Measurements from ENCODE around the gene LIF.

Gene LIF

GRCh38 chr22:30220338-30221012 lies 26.1 kb downstream of the LIF start:
- Histone ChIP-seq H3K9me3 (replicated peaks in 1 of 2; ENCODE audit: control insufficient read depth in 2 of 2, insufficient read depth in 1 of 2, low read depth in 1 of 2, low read length in 2 of 2) (no peaks in the 10 kb centered on the region), H4K8ac (ENCODE audit: low read depth, low read length) (no peak overlapping the region), H3K4me1 (ENCODE audit: control insufficient read depth in 2 of 2, insufficient read depth in 1 of 2, low read depth in 1 of 2, low read length in 2 of 2) (peaks cover 3 to 7% of the 10 kb centered on the region in 2 donors), H3K36me3 (replicated peaks in 1 of 2; ENCODE audit: control insufficient read depth in 2 of 2, insufficient read depth in 2 of 2, low read length in 2 of 2) (no peaks in the 10 kb centered on the region), H3K18ac (ENCODE audit: low read length) (no peak overlapping the region), H3K23ac (ENCODE audit: low read depth, low read length, poor library complexity) (no peak overlapping the region), H2BK120ac (ENCODE audit: low read depth, low read length) (no peak overlapping the region), H3K27ac (replicated peaks; ENCODE audit: low read length) (no peak overlapping the region), H4K91ac (ENCODE audit: low read depth, low read length, poor library complexity) (no peak overlapping the region), H3K4ac (ENCODE audit: low read length) (no peak overlapping the region), H3K9ac (ENCODE audit: low read depth, low read length, poor library complexity) (no peak overlapping the region), H2BK15ac (ENCODE audit: low read length) (peak overlapping the region; percentile 37), H3K27me3 (ENCODE audit: control insufficient read depth in 3 of 3, insufficient read depth in 3 of 3, low read depth in 1 of 3, low read length in 3 of 3) (peaks cover 0 to 15% (median 1%) of the 10 kb centered on the region in 3 experiments), H3K79me1 (ENCODE audit: low read depth, low read length) (no peaks in the 10 kb centered on the region), H2AK5ac (ENCODE audit: low read depth, low read length) (peak overlapping the region; percentile 6), H3K4me2 (ENCODE audit: insufficient read depth, low read length, poor library complexity, severe bottlenecking) (no peak overlapping the region), H2BK12ac (ENCODE audit: low read length) (no peak overlapping the region), H3K14ac (ENCODE audit: low read length) (no peak overlapping the region), H3K4me3 (ENCODE audit: low read length in 2 of 2) (no peak overlapping the region), H2BK5ac (ENCODE audit: low read length) (peak overlapping the region; percentile 6), H2AFZ (ENCODE audit: low read length) (no peak overlapping the region)
- WGBS, 2 donors (ENCODE audit: extremely low coverage in 2 of 2, insufficient read length in 2 of 2, insufficient replicate concordance in 1 of 2) = no CpG with 5 or more reads among the region's 7 CpGs
- DNase-seq (ENCODE audit: low spot score) = no peak

GRCh38 chr22:30219668-30220278 lies 26.8 kb downstream of the LIF start:
- H3K4me3 ChIP-seq (ENCODE audit: low read length in 2 of 2) = no peak overlapping the region
- no peaks in the 10 kb centered on the region for H3K79me1 ChIP-seq (ENCODE audit: low read depth, low read length)
- H3K23ac ChIP-seq (ENCODE audit: low read depth, low read length, poor library complexity) = no peak overlapping the region
- H4K91ac ChIP-seq (ENCODE audit: low read depth, low read length, poor library complexity) = no peak overlapping the region
- peaks cover 3 to 7% of the 10 kb centered on the region in 2 donors for H3K4me1 ChIP-seq (ENCODE audit: control insufficient read depth in 2 of 2, insufficient read depth in 1 of 2, low read depth in 1 of 2, low read length in 2 of 2)
- no peaks in the 10 kb centered on the region for H3K9me3 ChIP-seq (replicated peaks in 1 of 2; ENCODE audit: control insufficient read depth in 2 of 2, insufficient read depth in 1 of 2, low read depth in 1 of 2, low read length in 2 of 2)
- H3K14ac ChIP-seq (ENCODE audit: low read length) = no peak overlapping the region
- H3K18ac ChIP-seq (ENCODE audit: low read length) = no peak overlapping the region
- no peak overlapping the region for H3K9ac ChIP-seq (ENCODE audit: low read depth, low read length, poor library complexity)
- DNase-seq (ENCODE audit: low spot score) = no peak
- H2AFZ ChIP-seq (ENCODE audit: low read length) = no peak overlapping the region
- no peak overlapping the region for H2BK15ac ChIP-seq (ENCODE audit: low read length)
- no peak overlapping the region for H2BK12ac ChIP-seq (ENCODE audit: low read length)
- no peak overlapping the region for H2AK5ac ChIP-seq (ENCODE audit: low read depth, low read length)
- peaks cover 0 to 15% (median 1%) of the 10 kb centered on the region in 3 experiments for H3K27me3 ChIP-seq (ENCODE audit: control insufficient read depth in 3 of 3, insufficient read depth in 3 of 3, low read depth in 1 of 3, low read length in 3 of 3)
- no peak overlapping the region for H3K4me2 ChIP-seq (ENCODE audit: insufficient read depth, low read length, poor library complexity, severe bottlenecking)
- H3K4ac ChIP-seq (ENCODE audit: low read length) = no peak overlapping the region
- no peaks in the 10 kb centered on the region for H3K36me3 ChIP-seq (replicated peaks in 1 of 2; ENCODE audit: control insufficient read depth in 2 of 2, insufficient read depth in 2 of 2, low read length in 2 of 2)
- no peak overlapping the region for H3K27ac ChIP-seq (replicated peaks; ENCODE audit: low read length)
- no peak overlapping the region for H4K8ac ChIP-seq (ENCODE audit: low read depth, low read length)
- no peak overlapping the region for H2BK120ac ChIP-seq (ENCODE audit: low read depth, low read length)
- no peak overlapping the region for H2BK5ac ChIP-seq (ENCODE audit: low read length)

GRCh38 chr22:30219049-30219654 lies 27.4 kb downstream of the LIF start:
- H3K4me3 ChIP-seq (ENCODE audit: low read length in 2 of 2) = no peak overlapping the region
- H3K36me3 ChIP-seq (replicated peaks in 1 of 2; ENCODE audit: control insufficient read depth in 2 of 2, insufficient read depth in 2 of 2, low read length in 2 of 2) = no peaks in the 10 kb centered on the region
- no peak overlapping the region for H4K91ac ChIP-seq (ENCODE audit: low read depth, low read length, poor library complexity)
- no peak overlapping the region for H2BK12ac ChIP-seq (ENCODE audit: low read length)
- H3K79me1 ChIP-seq (ENCODE audit: low read depth, low read length) = no peaks in the 10 kb centered on the region
- H3K9ac ChIP-seq (ENCODE audit: low read depth, low read length, poor library complexity) = no peak overlapping the region
- no peak overlapping the region for H4K8ac ChIP-seq (ENCODE audit: low read depth, low read length)
- H2AK5ac ChIP-seq (ENCODE audit: low read depth, low read length) = no peak overlapping the region
- DNase-seq (ENCODE audit: low spot score) = no peak
- H2BK120ac ChIP-seq (ENCODE audit: low read depth, low read length) = no peak overlapping the region
- H3K4ac ChIP-seq (ENCODE audit: low read length) = no peak overlapping the region
- peaks cover 0 to 15% (median 1%) of the 10 kb centered on the region in 3 experiments for H3K27me3 ChIP-seq (ENCODE audit: control insufficient read depth in 3 of 3, insufficient read depth in 3 of 3, low read depth in 1 of 3, low read length in 3 of 3)
- no peak overlapping the region for H3K23ac ChIP-seq (ENCODE audit: low read depth, low read length, poor library complexity)
- no peak overlapping the region for H2BK5ac ChIP-seq (ENCODE audit: low read length)
- H3K27ac ChIP-seq (replicated peaks; ENCODE audit: low read length) = no peak overlapping the region
- H2AFZ ChIP-seq (ENCODE audit: low read length) = no peak overlapping the region
- H3K18ac ChIP-seq (ENCODE audit: low read length) = no peak overlapping the region
- H3K14ac ChIP-seq (ENCODE audit: low read length) = no peak overlapping the region
- H3K9me3 ChIP-seq (replicated peaks in 1 of 2; ENCODE audit: control insufficient read depth in 2 of 2, insufficient read depth in 1 of 2, low read depth in 1 of 2, low read length in 2 of 2) = no peaks in the 10 kb centered on the region
- no peak overlapping the region for H2BK15ac ChIP-seq (ENCODE audit: low read length)
- peaks cover 2 to 7% of the 10 kb centered on the region in 2 donors for H3K4me1 ChIP-seq (ENCODE audit: control insufficient read depth in 2 of 2, insufficient read depth in 1 of 2, low read depth in 1 of 2, low read length in 2 of 2)
- no CpG with 5 or more reads among the region's 8 CpGs for WGBS, 2 donors (ENCODE audit: extremely low coverage in 2 of 2, insufficient read length in 2 of 2, insufficient replicate concordance in 1 of 2)
- H3K4me2 ChIP-seq (ENCODE audit: insufficient read depth, low read length, poor library complexity, severe bottlenecking) = no peak overlapping the region

Measured in neuronal stem cell (in vitro differentiated cells).